CD14-positive monocyte (primary cell): Measurements from ENCODE around the gene FBXL20. TPM values are rescaled to one million over a fixed set of nuclear protein-coding genes. Genes with fewer than 3 reads are reported as not detected.

ENCODE experiments used
- DNase-seq, 3 donors: peaks; one replicate each; pipeline ENCODE4 v3.0.0-alpha.2; 2011 to 2022
- H2AFZ ChIP-seq: 2 replicates; pipeline ENCODE4 v1.6.0; 2012; ENCODE audit warnings: mild to moderate bottlenecking, low read depth, low read length, inconsistent platforms; ENCODE audit not compliant: insufficient read depth, poor library complexity, severe bottlenecking
- H3K27ac ChIP-seq, 2 donors: 1 replicate in 1 of 2; 2 replicates in 1 of 2; pipeline ENCODE4 v1.5.1; 2012 to 2013; ENCODE audit warnings: low read length in 2 of 2, control low read depth in 1 of 2, inconsistent platforms in 1 of 2, low read depth in 1 of 2, mild to moderate bottlenecking in 1 of 2
- H3K27me3 ChIP-seq, 2 donors: one replicate each; pipeline versions ENCODE4 v1.6.0 to v1.6.1; 2011 to 2013; ENCODE audit warnings: low read length in 2 of 2; ENCODE audit not compliant: control insufficient read depth in 2 of 2, insufficient read depth in 2 of 2
- H3K36me3 ChIP-seq, 2 donors: replicated peaks in 1 of 2; 1 replicate in 1 of 2; 2 replicates in 1 of 2; pipeline versions ENCODE4 v1.5.1 to v1.6.1; 2012 to 2013; ENCODE audit warnings: low read length in 2 of 2, control low read depth in 1 of 2, inconsistent platforms in 1 of 2, mild to moderate bottlenecking in 1 of 2; ENCODE audit not compliant: insufficient read depth in 2 of 2, control insufficient read depth in 1 of 2
- H3K4me1 ChIP-seq, 2 donors: 1 replicate in 1 of 2; 2 replicates in 1 of 2; pipeline versions ENCODE4 v1.5.1 to v1.6.1; 2012 to 2013; ENCODE audit warnings: low read length in 2 of 2, control low read depth in 1 of 2, inconsistent platforms in 1 of 2, mild to moderate bottlenecking in 1 of 2, moderate library complexity in 1 of 2; ENCODE audit not compliant: insufficient read depth in 2 of 2, control insufficient read depth in 1 of 2
- H3K4me2 ChIP-seq: replicated peaks from 2 replicates; pipeline ENCODE3; 2012; ENCODE audit warnings: low read length, moderate library complexity, mild to moderate bottlenecking; ENCODE audit not compliant: poor library complexity, severe bottlenecking; ENCODE audit errors: extremely low read depth
- H3K4me3 ChIP-seq, 3 experiments: fragments of 200-600 bp in 1 of 3; sonication (generic) in 1 of 3; replicated peaks in 1 of 3; 1 replicate in 2 of 3; 2 replicates in 1 of 3; pipeline ENCODE4 v1.5.1; 2011 to 2013; ENCODE audit warnings: low read length in 3 of 3, mild to moderate bottlenecking in 3 of 3, control low read depth in 2 of 3, low read depth in 2 of 3, inconsistent platforms in 1 of 3, moderate library complexity in 1 of 3
- H3K79me2 ChIP-seq: 2 replicates; pipeline ENCODE4 v1.6.0; 2012; ENCODE audit warnings: mild to moderate bottlenecking, control low read depth, inconsistent platforms, low read length, moderate library complexity; ENCODE audit not compliant: insufficient read depth
- H3K9ac ChIP-seq: 2 replicates; pipeline ENCODE4 v1.6.0; 2017; ENCODE audit warnings: low read length, mild to moderate bottlenecking; ENCODE audit not compliant: insufficient read depth, poor library complexity, severe bottlenecking
- H3K9me3 ChIP-seq, 2 donors: replicated peaks in 1 of 2; 1 replicate in 1 of 2; 2 replicates in 1 of 2; pipeline versions ENCODE4 v1.5.1 to v1.6.1; 2012 to 2013; ENCODE audit warnings: low read length in 2 of 2, control low read depth in 1 of 2; ENCODE audit not compliant: control insufficient read depth in 1 of 2, insufficient read depth in 1 of 2
- H4K20me1 ChIP-seq: 2 replicates; pipeline ENCODE4 v1.6.0; 2012; ENCODE audit warnings: mild to moderate bottlenecking, low read length, control low read depth, moderate library complexity; ENCODE audit not compliant: insufficient read depth
- H3K27ac Mint-ChIP-seq, 7 donors: one replicate each; pipeline ENCODE4 v1.8.0; 2020; ENCODE audit warnings: mild to moderate bottlenecking in 7 of 7, mixed read lengths in 7 of 7, moderate library complexity in 6 of 7, inconsistent platforms in 2 of 7
- H3K27me3 Mint-ChIP-seq, 3 donors: one replicate each; pipeline ENCODE4 v1.8.0; 2021 to 2022; ENCODE audit warnings: low read depth in 3 of 3, mild to moderate bottlenecking in 3 of 3, mixed read lengths in 3 of 3, moderate library complexity in 3 of 3, inconsistent platforms in 1 of 3
- H3K36me3 Mint-ChIP-seq, 2 donors: one replicate each; pipeline ENCODE4 v1.8.0; 2020; ENCODE audit warnings: mixed read lengths in 2 of 2, inconsistent platforms in 1 of 2, mild to moderate bottlenecking in 1 of 2
- H3K4me1 Mint-ChIP-seq: one replicate; pipeline ENCODE4 v1.8.0; 2020; ENCODE audit warnings: mild to moderate bottlenecking, mixed read lengths
- H3K4me3 Mint-ChIP-seq, 2 donors: one replicate each; pipeline ENCODE4 v1.8.0; 2020; ENCODE audit warnings: mild to moderate bottlenecking in 2 of 2, mixed read lengths in 2 of 2, moderate library complexity in 1 of 2
- H3K9me3 Mint-ChIP-seq, 7 donors: one replicate each; pipeline ENCODE4 v1.8.0; 2020 to 2022; ENCODE audit warnings: mixed read lengths in 7 of 7, mild to moderate bottlenecking in 6 of 7, moderate library complexity in 6 of 7, inconsistent platforms in 2 of 7
- CTCF ChIP-seq: fragments of 200-600 bp; IDR thresholded peaks from one replicate; pipeline ENCODE4 v1.8.0; 2022; ENCODE audit warnings: antibody characterized with exemption, mild to moderate bottlenecking
- WGBS: methylation state at CpG from one replicate; pipeline ENCODE4 v1.1.5; 2013; ENCODE audit warnings: missing lambda C conversion rate; ENCODE audit not compliant: insufficient coverage; 5-methylcytosine and 5-hydroxymethylcytosine counted together
- intact Hi-C, 2 donors: fragments of 100-400 bp; cut with micrococcal nuclease; formaldehyde crosslinking; loops; one replicate each; pipeline versions ENCODE4 v1.15.0 to v1.15.1; 2023
- polyA plus RNA-seq, 3 donors: library from polyadenylated mRNA; depleted of rRNA in 1 of 3; unstranded in 2 of 3; stranded (reverse) in 1 of 3; fragments of 300-500 nt in 2 of 3; fragments of >200 nt in 1 of 3; fragmentation: Illumina TruSeq in 2 of 3; gene quantifications; 1 replicate in 2 of 3; 2 replicates in 1 of 3; pipeline ENCODE4 v1.2.3, GENCODE V29; 2012 to 2021

Gene FBXL20
- polyA plus RNA-seq, 3 donors: 4.0 to 7.7 (median 4.7) TPM

DNA sequence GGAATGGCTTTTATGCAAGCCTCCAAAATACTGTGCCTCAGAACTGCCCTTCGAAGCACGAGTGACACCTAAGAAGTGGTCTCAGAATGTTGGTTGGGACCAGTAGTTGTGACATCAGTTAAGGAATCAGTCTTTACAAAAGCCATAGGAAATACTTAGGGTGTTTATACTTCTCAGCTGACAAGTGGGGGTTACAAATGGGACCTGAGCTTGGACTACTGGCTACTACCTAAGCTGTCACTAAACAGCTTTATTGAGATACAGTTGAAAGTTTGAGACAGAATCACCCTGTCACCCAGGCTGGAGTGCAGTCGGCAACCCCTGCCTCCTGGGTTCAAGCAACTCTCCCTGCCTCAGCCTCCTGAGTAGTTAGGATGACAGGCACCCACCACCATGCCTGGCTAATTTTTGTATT lies 196.3 kb downstream of the FBXL20 start:
- no peaks in the 10 kb centered on the region for H3K9me3 ChIP-seq
- H2AFZ ChIP-seq: no peak overlapping the region
- peaks cover 29 to 35% of the 10 kb centered on the region in 2 donors for H3K4me1 ChIP-seq
- H3K27ac Mint-ChIP-seq: peak overlapping the region in 2 of 7 donors; percentile 30 to 42
- H3K36me3 Mint-ChIP-seq: peaks cover 40 to 43% of the 10 kb centered on the region in 2 donors
- DNase-seq: no peak
- H3K27me3 Mint-ChIP-seq: peaks cover 2 to 13% (median 7%) of the 10 kb centered on the region in 3 donors
- no peak overlapping the region for H3K4me3 ChIP-seq
- peaks cover 39 to 41% of the 10 kb centered on the region in 2 donors for H3K36me3 ChIP-seq
- TF ChIP-seq CTCF: no peak
- H3K79me2 ChIP-seq: peaks cover 27% of the 10 kb centered on the region
- no CpG with 5 or more reads among the region's 3 CpGs for WGBS
- H3K9ac ChIP-seq: no peak overlapping the region
- intact Hi-C loops: loop anchor here in 1 of 2 donors (5.0 kb wide), 1 partner anchor 37 kb away; no protein-coding TSS in a partner anchor
- no peak overlapping the region for H3K4me3 Mint-ChIP-seq
- H3K4me2 ChIP-seq: no peak overlapping the region
- H3K9me3 Mint-ChIP-seq: peaks cover 0 to under 1% (median 0%) of the 10 kb centered on the region in 7 donors
- H3K27me3 ChIP-seq: peaks cover 0 to 3% of the 10 kb centered on the region in 2 donors
- peaks cover 24% of the 10 kb centered on the region for H3K4me1 Mint-ChIP-seq
- peaks cover 40% of the 10 kb centered on the region for H4K20me1 ChIP-seq
- no peak overlapping the region for H3K27ac ChIP-seq

- intact Hi-C loops: no loop called here
- no CpG with 5 or more reads among the region's 8 CpGs for WGBS
Measured at GRCh38 chr17:39204245-39204644, 197.2 kb downstream of the FBXL20 start.

More at GRCh38 chr17:39204245-39204644, 197.2 kb downstream of the FBXL20 start:
- Histone ChIP-seq H3K4me2 (no peak overlapping the region), H3K27ac (peak overlapping the region in 1 of 2 donors; percentile 14), H3K9ac (no peak overlapping the region), H3K4me3 (no peak overlapping the region), H3K27me3 (no peaks in the 10 kb centered on the region), H3K4me1 (peaks cover 24 to 32% of the 10 kb centered on the region in 2 donors), H4K20me1 (peaks cover 40% of the 10 kb centered on the region), H3K36me3 (peaks cover 39 to 41% of the 10 kb centered on the region in 2 donors), H3K79me2 (peaks cover 28% of the 10 kb centered on the region), H3K9me3 (no peaks in the 10 kb centered on the region), H2AFZ (no peak overlapping the region)
- H3K4me3 Mint-ChIP-seq: no peak overlapping the region
- peaks cover 0 to 5% (median 2%) of the 10 kb centered on the region in 3 donors for H3K27me3 Mint-ChIP-seq
- TF ChIP-seq CTCF: no peak
- peaks cover 26% of the 10 kb centered on the region for H3K4me1 Mint-ChIP-seq
- peaks cover 40 to 43% of the 10 kb centered on the region in 2 donors for H3K36me3 Mint-ChIP-seq
- H3K27ac Mint-ChIP-seq: peak overlapping the region in 1 of 7 donors; percentile 70
- no peak for DNase-seq
- no peaks in the 10 kb centered on the region for H3K9me3 Mint-ChIP-seq

Other genes starting within 250 kb of the FBXL20 start
- under 1 TPM in 1 of 3 donors, not detected in 2; 0.21 TPM for gene PLXDC1, start 250.0 kb downstream of the FBXL20 start, polyA plus RNA-seq
- under 1 TPM in 1 of 3 donors, not detected in 2; 0.04 TPM for gene ARL5C, start 235.5 kb downstream of the FBXL20 start, polyA plus RNA-seq
- 10 to 100 TPM in 1 of 3 donors, under 1 TPM in 2; 0.13 to 22.1 (median 0.31) TPM for gene CACNB1, start 204.0 kb downstream of the FBXL20 start, polyA plus RNA-seq
- gene RPL19, start 201.3 kb downstream of the FBXL20 start, polyA plus RNA-seq: 1,000 to 10,000 TPM; 1,069 to 1,809 (median 1,232) TPM
- not detected for gene STAC2, start 175.7 kb downstream of the FBXL20 start, polyA plus RNA-seq
- 1 to 10 TPM; 5.0 to 9.1 (median 7.6) TPM for gene MED1, start 49.6 kb upstream of the FBXL20 start, polyA plus RNA-seq
- gene CDK12, start 59.9 kb upstream of the FBXL20 start, polyA plus RNA-seq: 10 to 100 TPM in 1 of 3 donors, 1 to 10 TPM in 1, under 1 TPM in 1; 0.62 to 21.9 (median 1.3) TPM
- gene NEUROD2, start 206.3 kb upstream of the FBXL20 start, polyA plus RNA-seq: not detected
- gene PPP1R1B, start 225.3 kb upstream of the FBXL20 start, polyA plus RNA-seq: under 1 TPM in 1 of 3 donors, not detected in 2; 0.05 TPM
- gene STARD3, start 235.5 kb upstream of the FBXL20 start, polyA plus RNA-seq: 100 to 1,000 TPM in 1 of 3 donors, 10 to 100 TPM in 2; 35.1 to 114 (median 45.3) TPM